GM21619 (cell line): ENCODE measurements around the gene DNAJC10.
A peak's percentile ranks its signal among the peaks of the same experiment; 100 is the strongest.
"Not testable (repeated sequence)": the region's sequence is repeated elsewhere in the genome, so short reads cannot be mapped to it uniquely, and the experiment has no call there.

Experiments
- ATAC-seq: cut with Tn5 transposase; IDR thresholded peaks from one replicate; pipeline ENCODE4 v1.9.1; 2021; ENCODE audit not compliant: unreplicated experiment

DNAJC10 gene

GRCh38 chr2:182715892-182716649, at the start of gene DNAJC10:
DNAJC10 (plus strand) TSS chr2:182716257; CDS start chr2:182718087, 1,830 bp downstream.
- ATAC-seq = peak; percentile 83

GRCh38 chr2:182666674-182667314, 49.3 kb upstream of the DNAJC10 start:
- ATAC-seq = peak; percentile 86

- peak; percentile 35 for ATAC-seq
Measured at GRCh38 chr2:182667315-182667695, 48.8 kb upstream of the DNAJC10 start.

- no peak for ATAC-seq
Measured at GRCh38 chr2:182668671-182669070, 47.4 kb upstream of the DNAJC10 start.

GRCh38 chr2:182672466-182673165, 43.4 kb upstream of the DNAJC10 start:
- ATAC-seq = no peak

- ATAC-seq = no peak
Measured at GRCh38 chr2:182680837-182681236, 35.2 kb upstream of the DNAJC10 start.

- ATAC-seq = no peak
Measured at GRCh38 chr2:182682210-182682609, 33.8 kb upstream of the DNAJC10 start.

GRCh38 chr2:182685559-182685958, 30.5 kb upstream of the DNAJC10 start:
- ATAC-seq = no peak

- not testable (repeated sequence) for ATAC-seq
Measured at GRCh38 chr2:182686763-182687162, 29.3 kb upstream of the DNAJC10 start.

GRCh38 chr2:182694189-182694588, 21.9 kb upstream of the DNAJC10 start:
- no peak for ATAC-seq

- no peak for ATAC-seq
Measured at GRCh38 chr2:182695776-182696175, 20.3 kb upstream of the DNAJC10 start.

GRCh38 chr2:182698671-182699070, 17.4 kb upstream of the DNAJC10 start:
- ATAC-seq = no peak

GRCh38 chr2:182705761-182706160, 10.3 kb upstream of the DNAJC10 start:
- ATAC-seq = no peak

- ATAC-seq = no peak
Measured at GRCh38 chr2:182706751-182707150, 9.3 kb upstream of the DNAJC10 start.

GRCh38 chr2:182713601-182714000, 2.5 kb upstream of the DNAJC10 start:
- no peak for ATAC-seq

- no peak for ATAC-seq
Measured at GRCh38 chr2:182715121-182715891, 751 bp upstream of the DNAJC10 start.

- no peak for ATAC-seq
Measured at GRCh38 chr2:182716650-182716979, 558 bp downstream of the DNAJC10 start.

GRCh38 chr2:182717416-182717815, 1.4 kb downstream of the DNAJC10 start:
- ATAC-seq = peak; percentile 35

GRCh38 chr2:182717816-182718215, 1.8 kb downstream of the DNAJC10 start:
- no peak for ATAC-seq

- ATAC-seq = no peak
Measured at GRCh38 chr2:182718459-182718858, 2.4 kb downstream of the DNAJC10 start.

GRCh38 chr2:182719116-182719515, 3.1 kb downstream of the DNAJC10 start:
- ATAC-seq = not testable (repeated sequence)
